Measurements from ENCODE around the gene NPL.

The NPL gene

GRCh38 chr1:182823220-182823619, 33.6 kb downstream of the NPL start:
- no peak for DNase-seq

DNA sequence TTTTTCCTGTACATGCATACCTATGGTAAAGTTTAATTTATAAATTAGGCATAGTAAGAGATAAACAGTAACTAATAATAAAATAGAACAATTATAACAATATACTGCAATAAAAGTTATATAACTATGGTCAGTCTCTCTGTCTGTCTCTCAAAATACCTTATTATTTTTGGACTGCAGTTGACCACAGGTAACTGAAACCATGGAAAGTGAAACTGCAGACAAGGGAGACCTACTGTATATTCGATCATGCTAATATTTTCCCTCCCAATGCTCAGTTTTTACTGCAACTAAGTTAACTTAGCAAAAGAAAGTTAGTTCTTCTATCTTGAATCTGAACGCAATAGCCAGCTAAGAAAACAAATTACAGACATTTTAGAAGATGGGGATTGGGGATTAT, 37.3 kb downstream of the NPL start:
- DNase-seq: no peak

GRCh38 chr1:182829285-182829932, 39.8 kb downstream of the NPL start:
- DNase-seq: no peak

DNA sequence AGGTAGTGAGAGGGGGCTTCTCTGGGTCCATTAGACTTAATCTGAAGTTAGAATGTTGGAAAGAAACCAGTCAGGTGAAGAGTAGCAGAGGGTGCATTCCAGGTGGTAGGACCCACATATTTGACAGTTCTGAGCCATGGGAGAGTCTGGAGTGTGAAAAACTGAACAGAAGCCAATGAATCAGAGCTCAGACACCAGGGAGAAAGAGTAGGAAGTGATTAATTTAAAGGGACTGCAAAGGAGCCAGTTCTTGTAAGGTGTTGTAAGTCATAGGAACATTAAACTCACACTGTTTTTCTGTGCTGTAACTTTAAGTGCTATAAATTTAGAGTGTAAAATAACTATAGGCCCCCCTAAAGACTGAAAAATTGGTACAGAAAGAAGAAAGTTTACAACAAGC, 43.7 kb downstream of the NPL start:
- no peak for DNase-seq

GRCh38 chr1:182834326-182834725, 44.8 kb downstream of the NPL start:
- DNase-seq: no peak

DNA sequence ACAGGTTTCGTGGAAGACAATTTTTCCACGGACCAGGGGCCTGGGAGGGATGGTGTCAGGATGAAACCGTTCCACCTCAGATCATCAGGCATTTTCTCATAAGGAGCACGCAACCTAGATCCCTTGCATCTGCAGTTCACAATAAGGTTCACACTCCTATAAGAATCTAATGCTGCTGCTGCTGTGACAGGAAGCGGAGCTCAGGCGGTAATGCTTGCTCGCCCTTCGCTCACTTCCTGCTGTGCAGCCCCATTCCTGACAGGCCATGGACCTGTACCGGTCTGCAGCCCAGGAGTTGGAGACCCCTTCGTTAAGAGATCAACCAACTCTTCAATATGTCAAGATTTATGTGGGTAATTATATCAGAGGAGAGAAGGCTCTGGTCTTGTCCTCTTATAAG, 46.2 kb downstream of the NPL start:
- DNase-seq: no peak

DNA sequence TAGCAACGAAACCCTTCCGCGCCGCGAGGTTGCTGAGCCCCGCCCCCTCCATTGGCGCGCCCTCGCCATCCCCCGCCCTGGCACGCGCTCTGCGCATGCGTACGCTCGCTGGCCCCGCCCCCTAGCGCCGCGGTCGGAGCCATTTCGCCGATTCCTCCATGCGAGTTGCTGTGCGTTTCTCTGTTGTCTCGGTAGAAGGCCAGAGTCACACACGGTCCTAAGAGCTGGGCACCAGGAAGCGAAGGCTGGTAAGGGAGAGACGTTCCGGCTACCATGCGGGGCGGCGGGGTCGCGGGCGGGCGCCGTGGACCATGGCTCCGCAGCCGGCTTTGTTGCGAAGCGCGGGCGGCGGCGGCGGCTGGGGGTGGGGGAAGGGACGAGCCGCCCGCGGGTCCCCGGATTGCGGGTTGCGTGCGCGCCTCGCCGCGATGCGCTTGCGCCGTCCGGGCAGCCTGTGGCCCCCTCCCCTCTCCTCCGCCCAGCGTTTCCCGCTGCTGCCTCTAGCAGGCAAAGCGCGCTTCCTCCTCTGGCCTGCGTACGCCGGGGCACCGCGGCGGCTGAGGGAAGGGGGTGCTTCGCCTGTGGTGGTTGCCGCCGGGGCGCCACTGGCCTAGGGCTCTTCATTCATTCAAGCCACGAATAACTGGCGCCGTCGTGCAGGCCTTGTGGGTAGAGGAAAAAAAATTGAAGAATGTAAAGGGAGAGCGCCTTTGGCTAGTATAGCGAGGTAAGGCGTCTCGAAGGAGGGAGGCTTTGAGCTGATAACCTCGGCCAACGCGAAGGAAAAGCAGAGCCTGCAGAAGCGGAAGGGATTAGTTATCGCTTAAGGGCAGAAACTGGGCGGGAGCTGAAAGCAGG, 49.9 kb downstream of the NPL start, which contains the start of gene DHX9:
DHX9 (plus strand) TSS at position 139 of the 858 bp plus-strand sequence. CDS start 3,220 bp downstream, outside the sequence.
- peak; percentile 75 for DNase-seq

DNA sequence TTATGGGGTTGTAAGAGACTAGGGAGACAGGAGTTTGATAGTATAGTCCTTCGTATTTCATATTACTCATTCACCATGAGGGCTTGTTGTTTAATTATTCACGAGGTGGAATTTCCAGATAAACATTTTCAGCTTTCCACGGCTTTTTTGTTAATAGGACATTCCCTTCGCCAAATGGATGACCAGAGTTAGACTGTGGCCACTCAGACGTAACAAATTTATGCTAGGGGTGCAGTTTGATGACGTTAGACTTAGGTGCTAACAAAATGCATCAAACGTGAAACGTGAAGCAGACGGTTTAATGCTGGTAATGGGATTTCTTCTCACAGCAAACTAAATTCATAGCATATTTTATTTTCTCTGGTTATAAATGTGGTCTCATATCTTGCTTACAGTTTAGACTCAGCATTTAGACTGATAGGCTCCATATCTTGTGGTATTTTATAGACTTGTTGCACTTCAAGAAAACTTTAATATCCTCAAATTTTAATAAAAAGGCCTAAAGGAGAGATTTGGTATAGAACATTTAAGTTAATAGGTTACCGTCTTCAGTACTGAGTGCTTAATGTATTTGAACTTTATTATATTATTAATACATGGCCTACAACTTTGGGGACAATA, 51.9 kb downstream of the NPL start:
- no peak for DNase-seq

- DNase-seq: no peak
Measured at GRCh38 chr1:182842265-182842664, 52.7 kb downstream of the NPL start.

GRCh38 chr1:182845379-182845778, 55.8 kb downstream of the NPL start:
- no peak for DNase-seq

DNA sequence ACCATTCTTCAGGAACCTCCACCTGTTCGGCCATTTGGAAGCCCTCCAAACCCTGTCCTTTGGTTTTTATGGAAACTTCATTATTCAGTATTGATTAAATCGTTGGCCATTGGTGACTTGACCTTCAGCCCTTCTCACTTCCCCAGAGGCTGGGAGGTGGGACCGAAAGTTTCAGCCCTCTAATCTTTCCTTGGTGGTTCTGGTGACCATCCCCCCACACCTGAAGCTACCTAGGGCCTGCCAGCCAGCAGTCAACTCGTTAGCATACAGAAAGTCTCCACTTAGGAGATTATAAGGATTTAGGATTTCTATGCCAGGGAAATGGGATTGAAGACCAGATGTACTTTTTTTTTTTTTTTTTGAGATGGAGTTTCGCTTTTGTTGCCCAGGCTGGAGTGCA, 56.3 kb downstream of the NPL start:
- no peak for DNase-seq

DNA sequence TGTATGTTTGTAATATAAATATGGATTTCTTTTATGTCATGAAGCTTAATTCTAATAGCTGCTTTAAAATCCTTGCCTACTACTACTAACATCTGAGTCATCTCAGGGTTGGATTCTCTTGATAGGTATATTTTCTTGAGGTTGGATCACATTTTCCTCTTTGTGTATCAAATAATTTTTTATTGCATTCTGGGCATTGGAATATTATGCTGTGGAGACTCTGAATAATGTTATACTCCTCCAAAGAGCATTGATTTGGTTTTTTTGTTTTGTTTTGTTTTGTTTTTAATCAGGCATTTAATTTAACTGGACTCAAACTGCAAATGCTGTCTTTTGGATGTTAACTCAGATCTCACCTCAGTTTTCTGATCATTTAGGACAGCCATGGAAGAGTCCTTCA, 57.5 kb downstream of the NPL start:
- DNase-seq: no peak

DNA sequence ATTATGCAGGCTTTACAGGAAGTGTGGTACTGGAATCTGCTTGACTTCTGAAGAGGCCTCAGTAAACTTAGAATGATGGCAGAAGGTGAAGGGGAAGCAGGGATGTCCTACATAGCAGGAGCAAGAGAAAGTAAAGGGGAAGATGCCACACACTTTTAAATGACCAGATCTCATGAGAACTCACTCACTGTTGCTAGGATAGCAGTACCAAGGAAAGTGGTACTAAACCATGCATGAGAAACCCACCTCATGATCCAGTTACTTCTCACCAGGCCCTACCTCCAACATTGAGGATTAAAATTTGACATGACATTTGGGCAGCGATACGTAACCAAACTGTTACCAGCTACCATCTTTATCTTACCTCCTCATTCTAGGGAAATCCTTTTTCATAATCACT, 59.2 kb downstream of the NPL start:
- DNase-seq: no peak

- no peak for DNase-seq
Measured at GRCh38 chr1:182850319-182850718, 60.7 kb downstream of the NPL start.

DNA sequence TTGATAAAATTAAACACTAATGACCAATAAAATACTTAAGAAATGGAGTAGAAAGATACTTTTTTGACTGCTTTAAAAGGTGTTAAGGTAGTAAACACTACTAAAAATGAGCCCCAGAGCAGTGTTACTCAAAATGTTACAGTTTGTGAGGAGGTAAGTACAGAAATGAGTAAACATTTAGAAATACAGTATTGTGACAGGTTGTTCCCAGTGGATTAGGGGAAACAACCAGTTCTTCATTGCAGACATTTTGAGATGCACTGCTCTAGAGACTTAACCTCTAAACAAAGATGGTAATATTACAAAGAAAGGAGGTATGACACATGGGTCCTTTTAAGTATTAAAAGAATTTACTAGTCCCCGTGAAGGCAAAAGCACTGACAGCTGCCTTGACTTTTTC, 62.3 kb downstream of the NPL start:
- DNase-seq: no peak

- no peak for DNase-seq
Measured at GRCh38 chr1:182855911-182856310, 66.3 kb downstream of the NPL start.

DNA sequence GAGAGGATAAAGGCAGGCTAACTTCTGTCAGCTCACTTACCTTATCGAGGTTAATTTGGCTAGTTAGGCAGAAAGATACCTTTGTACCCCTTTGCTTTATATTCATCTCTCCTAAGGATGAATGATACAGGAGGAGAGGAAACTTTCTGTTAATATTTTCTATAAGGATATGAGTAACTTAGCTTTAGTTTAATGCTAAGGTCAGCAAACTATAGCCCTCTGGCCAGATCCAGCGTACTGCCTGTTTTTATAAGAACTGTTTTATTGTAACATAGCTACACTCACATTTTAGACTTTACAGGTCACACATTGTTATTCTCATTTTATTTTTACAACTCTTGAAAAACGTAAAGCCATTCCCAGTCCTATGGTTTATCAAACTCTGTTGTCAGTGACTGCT, 67.6 kb downstream of the NPL start:
- DNase-seq: no peak

- DNase-seq: no peak
Measured at GRCh38 chr1:182860658-182861057, 71.1 kb downstream of the NPL start.

- DNase-seq: no peak
Measured at GRCh38 chr1:182861994-182862393, 72.4 kb downstream of the NPL start.

GRCh38 chr1:182862827-182863226, 73.3 kb downstream of the NPL start:
- no peak for DNase-seq

DNA sequence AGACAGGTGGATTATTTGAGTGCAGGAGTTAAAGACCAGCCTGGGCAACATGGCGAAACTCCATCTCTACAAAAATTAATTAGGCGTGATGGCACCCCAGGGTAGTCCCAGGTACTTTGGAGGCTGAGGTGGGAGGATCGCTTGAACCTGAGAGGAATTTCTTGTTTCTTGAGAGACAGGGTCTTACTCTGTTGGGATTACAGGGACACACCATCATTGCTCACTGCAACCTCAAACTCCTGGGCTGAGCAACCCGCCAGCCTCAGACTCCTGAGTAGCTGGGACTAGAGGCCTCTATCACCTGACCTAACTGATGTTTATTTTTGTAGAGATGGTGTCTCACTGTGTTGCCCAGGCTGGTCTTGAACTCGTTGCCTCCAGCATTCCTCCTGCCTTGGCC, 74.4 kb downstream of the NPL start:
- no peak for DNase-seq

DNA sequence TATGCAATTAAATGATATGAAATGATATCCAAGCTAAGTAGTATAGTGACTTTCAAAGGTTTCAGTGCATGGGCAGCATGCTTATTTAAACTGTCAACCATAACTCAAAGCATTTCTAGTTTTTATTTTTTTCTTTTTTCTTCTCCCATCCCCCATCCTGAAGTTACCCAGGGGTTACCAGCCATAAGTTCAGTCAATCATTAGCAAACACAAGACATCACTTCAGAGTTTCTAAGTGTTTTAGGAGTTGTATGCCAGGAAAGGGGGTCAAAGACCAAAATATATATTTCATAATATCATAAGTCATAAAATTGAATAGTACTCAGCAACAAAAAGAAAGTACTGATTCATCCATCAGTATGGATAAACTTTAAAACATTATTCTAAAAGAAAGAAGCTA, 78.3 kb downstream of the NPL start:
- DNase-seq: no peak

DNA sequence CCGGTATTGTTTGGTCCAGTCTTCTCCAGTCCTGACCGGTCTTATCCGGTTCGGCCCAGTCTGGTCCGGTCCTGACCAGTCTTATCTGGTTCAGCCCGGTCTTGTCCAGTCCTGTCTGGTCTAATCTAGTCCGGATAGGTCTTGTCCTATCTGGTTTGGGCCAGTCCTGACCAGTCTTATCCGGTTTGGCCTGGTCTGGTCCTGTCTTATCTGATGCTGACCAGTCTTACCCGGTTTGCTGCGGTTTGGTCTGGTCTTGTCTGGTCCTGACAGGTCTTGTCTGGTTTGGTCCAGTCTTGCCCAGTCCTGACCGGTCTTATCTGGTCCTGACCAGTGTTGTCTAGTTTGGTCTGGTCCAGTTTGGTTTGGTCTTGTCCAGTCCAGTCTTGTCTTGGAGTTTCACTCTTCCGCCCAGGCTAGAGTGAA, 79.7 kb downstream of the NPL start:
- DNase-seq: no peak

GRCh38 chr1:182872881-182873280, 83.3 kb downstream of the NPL start:
- DNase-seq: no peak

All from NCI-H1694 treated with DMSO at 0.1 percent for 48 hours (cell line).